IMR-90 (cell line): ENCODE data around the gene TEPSIN. TPM values are rescaled to one million over a fixed set of nuclear protein-coding genes. Genes with fewer than 3 reads are reported as not detected.

Experiments
- ATAC-seq: fragments of 200-7000 bp; cut with Tn5 transposase; 2 replicates; pipeline ENCODE4 v1.9.1; 2020; ENCODE audit warnings: low read depth, mild to moderate bottlenecking, moderate library complexity
- BruUV-seq: library from RNA; stranded (reverse); fragments of 400-500 nt; replicated peaks from 2 replicates; lab custom pipeline; 2021; lab: Mats Ljungman, UMichigan
- CTCF ChIA-PET: fragments of 300-600 bp; formaldehyde crosslinking; extraction: SDS; loops from one replicate; lab custom pipeline; 2021; ENCODE audit warnings: antibody characterized with exemption; lab: Yijun Ruan, JAX
- POLR2A ChIA-PET: fragments of 300-600 bp; sonication (Branson Sonifier 250); formaldehyde crosslinking; loops from one replicate; lab custom pipeline; 2022; ENCODE audit warnings: antibody characterized with exemption; ENCODE audit not compliant: unreplicated experiment; lab: Charles Lee
- DNase-seq: peaks from one replicate; pipeline ENCODE4 v3.0.0; 2013
- H2AFZ ChIP-seq: replicated peaks from 2 replicates; pipeline ENCODE3; 2013; ENCODE audit warnings: low read length, mild to moderate bottlenecking; ENCODE audit not compliant: poor library complexity
- H2AK5ac ChIP-seq: 2 replicates; pipeline ENCODE4 v1.6.1; 2013; ENCODE audit warnings: low read depth, low read length, inconsistent platforms
- H2AK9ac ChIP-seq: replicated peaks from 2 replicates; pipeline ENCODE3; 2013; ENCODE audit warnings: mild to moderate bottlenecking, low read depth, low read length, moderate library complexity; ENCODE audit not compliant: poor library complexity
- H2BK120ac ChIP-seq: 2 replicates; pipeline ENCODE4 v1.6.1; 2013; ENCODE audit warnings: low read depth, low read length, inconsistent platforms
- H2BK15ac ChIP-seq: 3 replicates; pipeline ENCODE4 v1.6.1; 2013; ENCODE audit warnings: low read depth, low read length, inconsistent platforms
- H2BK20ac ChIP-seq: 2 replicates; pipeline ENCODE4 v1.6.1; 2013; ENCODE audit warnings: low read depth, mild to moderate bottlenecking, inconsistent platforms, low read length, moderate library complexity
- H2BK5ac ChIP-seq: 2 replicates; pipeline ENCODE4 v1.6.1; 2013; ENCODE audit warnings: mild to moderate bottlenecking, low read depth, low read length, inconsistent platforms; ENCODE audit not compliant: poor library complexity, severe bottlenecking
- H3K14ac ChIP-seq: replicated peaks from 2 replicates; pipeline ENCODE4 v1.6.1; 2013; ENCODE audit warnings: low read depth, low read length, inconsistent platforms
- H3K18ac ChIP-seq: 2 replicates; pipeline ENCODE4 v1.6.1; 2013; ENCODE audit warnings: low read depth, low read length, control low read depth
- H3K23ac ChIP-seq: 2 replicates; pipeline ENCODE4 v1.6.1; 2013; ENCODE audit warnings: low read depth, low read length, inconsistent platforms
- H3K27ac ChIP-seq: 2 replicates; pipeline ENCODE4 v1.5.1; 2013; ENCODE audit warnings: mild to moderate bottlenecking, control low read depth, low read length; ENCODE audit not compliant: insufficient read depth
- H3K27me3 ChIP-seq: 2 replicates; pipeline ENCODE4 v1.6.1; 2013; ENCODE audit warnings: low read length; ENCODE audit not compliant: control insufficient read depth, insufficient read depth
- H3K36me3 ChIP-seq: 2 replicates; pipeline ENCODE4 v1.6.1; 2013; ENCODE audit warnings: low read length, mixed read lengths; ENCODE audit not compliant: control insufficient read depth, insufficient read depth
- H3K4ac ChIP-seq: 2 replicates; pipeline ENCODE4 v1.6.1; 2013; ENCODE audit warnings: low read depth, low read length, inconsistent platforms
- H3K4me1 ChIP-seq: 2 replicates; pipeline ENCODE4 v1.6.1; 2013; ENCODE audit warnings: low read length, mixed read lengths; ENCODE audit not compliant: control insufficient read depth, insufficient read depth
- H3K4me2 ChIP-seq: 2 replicates; pipeline ENCODE4 v1.6.1; 2013; ENCODE audit warnings: low read depth, mild to moderate bottlenecking, control low read depth, low read length, moderate library complexity
- H3K4me3 ChIP-seq: 2 replicates; pipeline ENCODE4 v1.5.1; 2013; ENCODE audit warnings: low read depth, mild to moderate bottlenecking, control low read depth, low read length, moderate library complexity; ENCODE audit not compliant: insufficient read depth
- H3K56ac ChIP-seq: 2 replicates; pipeline ENCODE4 v1.6.1; 2013; ENCODE audit warnings: low read length, inconsistent platforms; ENCODE audit not compliant: insufficient read depth; ENCODE audit errors: extremely low read depth
- H3K79me1 ChIP-seq, 2 experiments: 2 replicates each; pipeline ENCODE4 v1.6.1; 2013; ENCODE audit warnings: low read length in 2 of 2, inconsistent platforms in 1 of 2, low read depth in 1 of 2
- H3K9ac ChIP-seq: 2 replicates; pipeline ENCODE4 v1.6.1; 2013; ENCODE audit warnings: low read depth, low read length, control low read depth
- H3K9me1 ChIP-seq: 2 replicates; pipeline ENCODE4 v1.6.1; 2013; ENCODE audit warnings: low read length, inconsistent platforms; ENCODE audit not compliant: insufficient read depth
- H3K9me3 ChIP-seq: 2 replicates; pipeline ENCODE4 v1.6.1; 2013; ENCODE audit warnings: low read length; ENCODE audit not compliant: control insufficient read depth, insufficient read depth
- H4K20me1 ChIP-seq: 2 replicates; pipeline ENCODE4 v1.6.1; 2013; ENCODE audit warnings: low read length, inconsistent platforms; ENCODE audit not compliant: insufficient read depth
- H4K5ac ChIP-seq: 2 replicates; pipeline ENCODE4 v1.6.1; 2013; ENCODE audit warnings: mild to moderate bottlenecking, low read depth, low read length, control low read depth
- H4K8ac ChIP-seq, 2 experiments: 2 replicates each; pipeline ENCODE4 v1.6.1; 2013; ENCODE audit warnings: low read depth in 2 of 2, low read length in 2 of 2, control low read depth in 1 of 2, inconsistent platforms in 1 of 2
- H4K91ac ChIP-seq: 2 replicates; pipeline ENCODE4 v1.6.1; 2013; ENCODE audit warnings: low read depth, low read length, inconsistent platforms; ENCODE audit not compliant: insufficient read depth
- CEBPB ChIP-seq: IDR thresholded peaks from 2 replicates; pipeline ENCODE4 v1.6.1; 2012; ENCODE audit warnings: low read depth, low read length, improper control_type of control experiment
- CHD1 ChIP-seq: IDR thresholded peaks from 2 replicates; pipeline ENCODE4 v1.6.1; 2012; ENCODE audit warnings: low read depth, low read length, improper control_type of control experiment
- CTCF ChIP-seq: conservative IDR thresholded peaks from 2 replicates; pipeline ENCODE4 v1.5.1; 2012; ENCODE audit warnings: mild to moderate bottlenecking, low read depth, low read length, improper control_type of control experiment
- ELK1 ChIP-seq: fragments of 150-350 bp; IDR thresholded peaks from 2 replicates; pipeline ENCODE4 v1.6.1; 2016; ENCODE audit warnings: low read depth, mild to moderate bottlenecking, low read length, moderate library complexity, borderline replicate concordance
- MAFK ChIP-seq: IDR thresholded peaks from 2 replicates; pipeline ENCODE4 v1.6.1; 2012; ENCODE audit warnings: low read depth, low read length, improper control_type of control experiment
- MAZ ChIP-seq: IDR thresholded peaks from 2 replicates; pipeline ENCODE4 v1.6.1; 2012; ENCODE audit warnings: low read depth, mild to moderate bottlenecking, low read length, improper control_type of control experiment, moderate library complexity, borderline replicate concordance
- MXI1 ChIP-seq: IDR thresholded peaks from 2 replicates; pipeline ENCODE4 v1.6.1; 2012; ENCODE audit warnings: low read depth, mild to moderate bottlenecking, low read length, moderate library complexity, borderline replicate concordance
- NFE2L2 ChIP-seq: fragments of 150-350 bp; IDR thresholded peaks from 2 replicates; pipeline ENCODE4 v1.6.1; 2016; ENCODE audit warnings: low read depth, mild to moderate bottlenecking, low read length
- POLR2A ChIP-seq: IDR thresholded peaks from 2 replicates; pipeline ENCODE4 v1.6.1; 2012; ENCODE audit warnings: mild to moderate bottlenecking, low read depth, low read length
- RAD21 ChIP-seq: IDR thresholded peaks from 2 replicates; pipeline ENCODE4 v1.6.1; 2012; ENCODE audit warnings: low read length, improper control_type of control experiment
- RCOR1 ChIP-seq: IDR thresholded peaks from 2 replicates; pipeline ENCODE4 v1.6.1; 2012; ENCODE audit warnings: mild to moderate bottlenecking, low read length, improper control_type of control experiment; ENCODE audit not compliant: insufficient replicate concordance
- RFX5 ChIP-seq: IDR thresholded peaks from 2 replicates; pipeline ENCODE4 v1.8.0; 2012; ENCODE audit warnings: low read depth, mild to moderate bottlenecking, low read length, moderate library complexity
- SMC3 ChIP-seq: fragments of 150-350 bp; IDR thresholded peaks from 2 replicates; pipeline ENCODE4 v1.6.1; 2016; ENCODE audit warnings: low read depth, mild to moderate bottlenecking, antibody characterized with exemption, low read length, moderate library complexity
- USF2 ChIP-seq: fragments of 150-350 bp; IDR thresholded peaks from 2 replicates; pipeline ENCODE4 v1.6.1; 2017; ENCODE audit warnings: mild to moderate bottlenecking, antibody characterized with exemption, low read length, low read depth
- WGBS, 2 experiments: methylation state at CpG; one replicate each; pipeline versions ENCODE4 v1.1.5 to v1.1.7; 2013; ENCODE audit warnings: missing lambda C conversion rate in 2 of 2; ENCODE audit not compliant: insufficient read length in 1 of 2; ENCODE audit errors: extremely low coverage in 2 of 2; 5-methylcytosine and 5-hydroxymethylcytosine counted together
- dilution Hi-C: fragments of 300-500 bp; cut with HindIII; formaldehyde crosslinking; loops from one replicate; pipeline ENCODE4 v1.14.3; 2018; ENCODE audit warnings: low sequenced_read_pairs; ENCODE audit not compliant: unreplicated experiment
- in situ Hi-C: fragments of 300-500 bp; cut with MboI; formaldehyde crosslinking; loops from 3 replicates; pipeline ENCODE4 v1.14.3; 2019; ENCODE audit warnings: low sequenced_read_pairs, inconsistent platforms, mixed read lengths
- intact Hi-C: fragments of 100-400 bp; cut with micrococcal nuclease; formaldehyde crosslinking; loops from 2 replicates; pipeline ENCODE4 v1.10.0; 2022
- polyA plus RNA-seq, 3 experiments: library from polyadenylated mRNA; depleted of rRNA; stranded (reverse); fragments of >200 nt; gene quantifications; 2 replicates each; pipeline ENCODE4 v1.2.3, GENCODE V29; 2012; ENCODE audit warnings: low replicate concordance in 1 of 3
- total RNA-seq: library from RNA; depleted of rRNA; stranded (reverse); fragments of >200 nt; gene quantifications from 2 replicates; pipeline ENCODE4 v1.2.3, GENCODE V29; 2012

Gene TEPSIN
- total and polyA plus RNA-seq, 2 of the 4 experiments (the other 2 are of a cell fraction): 3.2 to 28.1 TPM

- Histone ChIP-seq H4K5ac (no peak overlapping the region), H3K27me3 (no peaks in the 10 kb centered on the region), H2AK9ac (peak overlapping the region; percentile 22), H3K36me3 (peaks cover 4% of the 10 kb centered on the region), H2AFZ (peak overlapping the region; percentile 78), H3K27ac (no peak overlapping the region), H3K9me1 (no peaks in the 10 kb centered on the region), H3K4me2 (no peak overlapping the region), H2BK15ac (no peak overlapping the region), H3K4me3 (no peak overlapping the region), H3K4ac (no peak overlapping the region), H2BK5ac (no peak overlapping the region), H3K4me1 (no peaks in the 10 kb centered on the region), H3K79me1 (no peaks in the 10 kb centered on the region), H3K23ac (no peak overlapping the region), H4K20me1 (peaks cover 5% of the 10 kb centered on the region; the same call in 1 of the 2 replicates), H3K14ac (no peak overlapping the region), H3K18ac (no peak overlapping the region), H4K91ac (no peak overlapping the region), H3K56ac (no peak overlapping the region), H2BK20ac (no peak overlapping the region), H3K9ac (no peak overlapping the region), H2AK5ac (no peak overlapping the region), H3K9me3 (no peaks in the 10 kb centered on the region), H2BK120ac (no peak overlapping the region), H4K8ac (no peak overlapping the region)
- peak; percentile 100 for ATAC-seq
- DNase-seq: peak; percentile 72
- ChIA-PET POLR2A (no interaction called here), CTCF (interaction anchor here (0.6 to 1.0 kb wide), 4 partner anchors 9 to 416 kb away, joined by 3 to 4 read pairs (median 3); no protein-coding TSS in a partner anchor)
- intact Hi-C loops: loop anchor here (1.0 kb wide), 1 partner anchor 59 kb away; no protein-coding TSS in a partner anchor
- in situ Hi-C loops: no loop called here
- dilution Hi-C loops: no loop called here
- no TSS peak for BruUV-seq
- 96% methylated on average over 5 of the region's 27 CpGs; no CpG with 5 or more reads in 1 of the 2 experiments for WGBS, 2 experiments
- TF ChIP-seq RCOR1: no peak
- no peak for TF ChIP-seq POLR2A
- TF ChIP-seq CEBPB: no peak
- TF ChIP-seq USF2: no peak
- no peak for TF ChIP-seq CHD1
- peak; percentile 3; the same call in 1 of the 2 replicates for TF ChIP-seq MAFK
- TF ChIP-seq NFE2L2: no peak
- TF ChIP-seq SMC3: peak; percentile 58
- TF ChIP-seq CTCF: peak; percentile 65
- no peak for TF ChIP-seq MXI1
- TF ChIP-seq MAZ: no peak
- TF ChIP-seq ELK1: no peak
- TF ChIP-seq RFX5: no peak
- TF ChIP-seq RAD21: peak; percentile 55
These were observed 37.9 kb downstream of the TEPSIN start for GRCh38 chr17:81200695-81201580.
